Measurements from ENCODE around the gene ZNF831.

ZNF831 gene

GRCh38 chr20:59163631-59164530, at the start of gene ZNF831:
Gene ZNF831, plus strand, starts transcription at chr20:59163821. Its CDS starts 27,199 bp downstream, at chr20:59191020.
- DNase-seq = no peak

GRCh38 chr20:59117526-59117925, 46.1 kb upstream of the ZNF831 start:
- no peak for DNase-seq

GRCh38 chr20:59118855-59119254, 44.8 kb upstream of the ZNF831 start:
- no peak for DNase-seq

GRCh38 chr20:59120491-59120890, 43.1 kb upstream of the ZNF831 start:
- no peak for DNase-seq

GRCh38 chr20:59120919-59121318, 42.7 kb upstream of the ZNF831 start:
- no peak for DNase-seq

GRCh38 chr20:59121714-59122565, 41.7 kb upstream of the ZNF831 start:
- DNase-seq = no peak

GRCh38 chr20:59122566-59122919, 41.1 kb upstream of the ZNF831 start:
- no peak for DNase-seq

GRCh38 chr20:59123011-59123677, 40.5 kb upstream of the ZNF831 start:
- no peak for DNase-seq

GRCh38 chr20:59123678-59124255, 39.9 kb upstream of the ZNF831 start:
- no peak for DNase-seq

GRCh38 chr20:59124296-59125029, 39.2 kb upstream of the ZNF831 start:
- no peak for DNase-seq

GRCh38 chr20:59125332-59125731, 38.3 kb upstream of the ZNF831 start:
- no peak for DNase-seq

- no peak for DNase-seq
Measured at GRCh38 chr20:59125836-59126235, 37.8 kb upstream of the ZNF831 start.

GRCh38 chr20:59127839-59128238, 35.8 kb upstream of the ZNF831 start:
- DNase-seq = no peak

- no peak for DNase-seq
Measured at GRCh38 chr20:59131551-59132285, 31.9 kb upstream of the ZNF831 start.

GRCh38 chr20:59134182-59134581, 29.4 kb upstream of the ZNF831 start:
- no peak for DNase-seq

GRCh38 chr20:59135093-59135492, 28.5 kb upstream of the ZNF831 start:
- DNase-seq = no peak

- no peak for DNase-seq
Measured at GRCh38 chr20:59136027-59136426, 27.6 kb upstream of the ZNF831 start.

GRCh38 chr20:59137532-59137931, 26.1 kb upstream of the ZNF831 start:
- no peak for DNase-seq

GRCh38 chr20:59138114-59138748, 25.4 kb upstream of the ZNF831 start:
- no peak for DNase-seq

GRCh38 chr20:59139998-59140397, 23.6 kb upstream of the ZNF831 start:
- no peak for DNase-seq
